Suprapubic skin (tissue), 3 donors: ENCODE results near the gene SPANXN5.
"Not testable (repeated sequence)": the region's sequence is repeated elsewhere in the genome, so short reads cannot be mapped to it uniquely, and the experiment has no call there.

ENCODE experiments used
- CTCF ChIP-seq, 2 donors: fragments of 200-600 bp in 1 of 2; fragments of 450-650 bp in 1 of 2; sonication (generic) in 1 of 2; IDR thresholded peaks; one replicate each; pipeline ENCODE4 v1.5.1; 2016 to 2019; ENCODE audit warnings: antibody characterized with exemption in 2 of 2, mild to moderate bottlenecking in 1 of 2, moderate library complexity in 1 of 2
- EP300 ChIP-seq: sonication (generic); formaldehyde crosslinking; IDR thresholded peaks from one replicate; pipeline ENCODE4 v1.6.1; 2017; ENCODE audit warnings: antibody characterized with exemption
- POLR2A ChIP-seq, 2 donors: fragments of 450-650 bp; IDR thresholded peaks; one replicate each; pipeline ENCODE4 v1.6.1; 2017; ENCODE audit warnings: antibody characterized with exemption in 2 of 2, mild to moderate bottlenecking in 2 of 2, moderate library complexity in 2 of 2

GRCh38 chrX:52773504-52773903, 23.7 kb downstream of the SPANXN5 start:
- TF ChIP-seq EP300; POLR2A (IDR thresholded peaks at IDR 0.05); CTCF (IDR thresholded peaks at IDR 0.05): not testable (repeated sequence)
